Activated naive CD4-positive, alpha-beta T cell treated with anti-CD3 and anti-CD28 coated beads, Interleukin-2, amount 10 ng/mL, durations not matched to agents 5 hours and 36 hours (primary cell): Measurements from ENCODE around the gene PKIG. TPM values are rescaled to one million over a fixed set of nuclear protein-coding genes. Genes with fewer than 3 reads are reported as not detected.

ENCODE experiments used
- total RNA-seq, 2 experiments: library from RNA; stranded (reverse); gene quantifications; one replicate each; pipeline ENCODE4 v1.2.3, GENCODE V29; 2021

PKIG gene
- total RNA-seq: 1 to 10 TPM; 3.3 TPM

DNA sequence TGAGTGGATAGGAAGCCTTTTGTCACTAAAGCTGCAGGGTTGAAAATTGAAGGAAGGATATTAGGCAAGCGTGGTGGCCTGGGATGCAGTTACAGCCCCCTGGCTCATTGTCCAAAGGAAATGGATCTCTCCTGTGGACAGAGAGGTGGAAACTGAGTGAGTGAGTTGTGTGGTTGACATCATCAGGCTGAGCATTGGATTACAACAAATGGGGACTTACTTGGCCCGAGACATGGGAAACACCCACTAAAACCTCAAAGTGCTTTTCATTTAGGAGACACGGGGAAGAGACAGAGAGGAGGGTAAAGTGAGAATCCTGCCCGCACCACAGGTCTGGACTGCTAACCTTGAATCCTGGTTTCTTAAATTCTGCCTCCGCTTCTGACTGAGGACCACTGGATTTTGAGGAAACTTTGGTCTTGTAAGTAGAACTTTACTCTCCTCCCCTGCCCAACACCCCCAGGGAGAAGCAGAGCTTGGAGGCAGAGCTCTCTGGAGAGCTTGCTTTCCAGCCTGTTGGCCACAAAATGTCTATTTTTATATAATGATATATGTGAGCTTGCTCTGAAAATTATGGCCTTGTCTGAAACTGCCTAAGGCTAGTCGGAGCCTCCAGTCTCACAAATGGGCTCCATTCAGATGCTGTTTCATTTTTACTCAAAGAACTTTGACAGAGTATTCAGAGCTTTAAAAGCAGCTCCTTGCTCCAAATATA lies at the start of gene PKIG:
Gene PKIG, plus strand, starts transcription at position 269 of the 715 bp plus-strand sequence. CDS start 31,978 bp downstream, outside the sequence.

GRCh38 chr20:44651684-44652423 lies 69.5 kb downstream of the PKIG start, which contains the start of gene ADA:
Gene ADA (minus strand): TSS chr20:44651699. CDS start chr20:44651607, 92 bp downstream.

Other genes with a start within 250 kb of the PKIG start
- not detected for gene R3HDML, start 245.5 kb upstream of the PKIG start, total RNA-seq
- not detected for gene HNF4A, start 226.9 kb upstream of the PKIG start, total RNA-seq
- gene TTPAL, start 106.7 kb upstream of the PKIG start, total RNA-seq: 10 to 100 TPM; 16.1 to 17.2 TPM
- 10 to 100 TPM; 83.0 to 83.6 TPM for gene SERINC3, start 60.5 kb upstream of the PKIG start, total RNA-seq
- 100 to 1,000 TPM; 105 to 109 TPM for gene ADA, start 69.1 kb downstream of the PKIG start, total RNA-seq
- gene CCN5, start 132.8 kb downstream of the PKIG start, total RNA-seq: not detected
- not detected for gene KCNK15, start 163.3 kb downstream of the PKIG start, total RNA-seq
- gene RIMS4, start 228.0 kb downstream of the PKIG start, total RNA-seq: not detected